HL-60 (cell line): ENCODE data around the gene KANSL3.
"Not testable (repeated sequence)": the region's sequence is repeated elsewhere in the genome, so short reads cannot be mapped to it uniquely, and the experiment has no call there.

ENCODE experiments used
- POLR2AphosphoS5 ChIP-seq: IDR thresholded peaks from 2 replicates; pipeline ENCODE4 v1.6.1; 2012; ENCODE audit warnings: low read depth
- SPI1 ChIP-seq: IDR thresholded peaks from 2 replicates; pipeline ENCODE4 v1.6.1; 2012; ENCODE audit warnings: low read depth, mild to moderate bottlenecking, borderline replicate concordance
- TF ChIP-seq, protein P1 (sequence below): IDR thresholded peaks from one replicate; pipeline ENCODE4 v1.5.1; 2011; ENCODE audit warnings: low read length, control low read depth, inconsistent platforms; ENCODE audit not compliant: insufficient read depth

DNA sequence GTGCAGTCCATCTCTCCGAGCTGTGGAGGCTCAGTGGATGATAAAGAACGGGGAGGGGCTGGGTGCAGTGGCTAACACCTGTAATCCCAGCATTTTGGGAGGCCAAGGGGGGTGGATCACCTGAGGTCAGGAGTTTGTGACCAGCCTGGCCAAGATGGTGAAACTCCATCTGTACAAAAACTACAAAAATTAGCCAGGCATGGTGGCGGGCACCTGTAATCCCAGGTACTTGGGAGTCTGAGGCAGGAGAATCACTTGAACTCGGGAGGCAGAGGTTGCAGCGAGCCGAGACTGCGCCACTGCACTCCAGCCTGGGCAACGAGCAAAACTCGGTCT lies 84.2 kb downstream of the KANSL3 start:
- TF ChIP-seq, protein P1, sequence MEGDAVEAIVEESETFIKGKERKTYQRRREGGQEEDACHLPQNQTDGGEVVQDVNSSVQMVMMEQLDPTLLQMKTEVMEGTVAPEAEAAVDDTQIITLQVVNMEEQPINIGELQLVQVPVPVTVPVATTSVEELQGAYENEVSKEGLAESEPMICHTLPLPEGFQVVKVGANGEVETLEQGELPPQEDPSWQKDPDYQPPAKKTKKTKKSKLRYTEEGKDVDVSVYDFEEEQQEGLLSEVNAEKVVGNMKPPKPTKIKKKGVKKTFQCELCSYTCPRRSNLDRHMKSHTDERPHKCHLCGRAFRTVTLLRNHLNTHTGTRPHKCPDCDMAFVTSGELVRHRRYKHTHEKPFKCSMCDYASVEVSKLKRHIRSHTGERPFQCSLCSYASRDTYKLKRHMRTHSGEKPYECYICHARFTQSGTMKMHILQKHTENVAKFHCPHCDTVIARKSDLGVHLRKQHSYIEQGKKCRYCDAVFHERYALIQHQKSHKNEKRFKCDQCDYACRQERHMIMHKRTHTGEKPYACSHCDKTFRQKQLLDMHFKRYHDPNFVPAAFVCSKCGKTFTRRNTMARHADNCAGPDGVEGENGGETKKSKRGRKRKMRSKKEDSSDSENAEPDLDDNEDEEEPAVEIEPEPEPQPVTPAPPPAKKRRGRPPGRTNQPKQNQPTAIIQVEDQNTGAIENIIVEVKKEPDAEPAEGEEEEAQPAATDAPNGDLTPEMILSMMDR: not testable (repeated sequence)
- TF ChIP-seq SPI1, POLR2AphosphoS5: not testable (repeated sequence)
